HG03354 (cell line): ENCODE results near the gene ZNF567.
"Not testable (repeated sequence)": the region's sequence is repeated elsewhere in the genome, so short reads cannot be mapped to it uniquely, and the experiment has no call there.

Experiments used
- ATAC-seq: cut with Tn5 transposase; IDR thresholded peaks from one replicate; pipeline ENCODE4 v1.9.1; 2021; ENCODE audit warnings: mild to moderate bottlenecking; ENCODE audit not compliant: unreplicated experiment, poor library complexity, severe bottlenecking

ZNF567 gene

GRCh38 chr19:36749613-36750012, 62.2 kb downstream of the ZNF567 start:
- not testable (repeated sequence) for ATAC-seq

DNA sequence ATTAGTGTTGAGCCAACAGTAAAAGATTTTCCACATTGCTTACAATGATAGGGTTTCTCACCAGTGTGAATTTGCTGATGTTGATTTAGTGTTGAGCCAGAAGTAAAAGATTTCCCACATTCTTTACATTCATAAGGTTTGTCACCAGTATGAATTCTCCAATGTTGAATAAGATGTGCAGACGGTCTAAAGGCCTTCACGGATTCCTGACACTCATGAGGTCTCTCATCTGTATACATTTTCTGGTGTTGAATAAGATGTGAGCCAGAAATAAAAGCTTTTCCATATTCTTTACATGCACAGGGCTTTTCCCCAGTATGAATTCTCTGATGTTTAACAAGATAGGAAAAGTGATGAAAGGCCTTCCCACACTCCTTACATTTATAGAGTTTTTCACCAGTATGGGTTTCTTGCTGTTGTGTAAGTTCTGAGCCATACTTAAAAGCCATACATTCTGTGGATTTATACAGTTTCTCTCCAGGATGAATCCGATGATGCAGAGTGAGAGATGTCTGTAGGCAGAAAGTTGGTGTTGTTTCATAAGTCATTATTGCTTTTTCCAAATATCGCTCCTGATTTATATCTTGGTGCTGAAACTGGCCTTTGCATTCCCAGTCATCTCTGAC, 62.8 kb downstream of the ZNF567 start:
- no peak for ATAC-seq
